Kidney (tissue), 14 donors: Measurements from ENCODE around the gene PROZ. TPM values are rescaled to one million over a fixed set of nuclear protein-coding genes. Genes with fewer than 3 reads are reported as not detected.

ENCODE experiments used
- DNase-seq, 5 donors: peaks; one replicate each; pipeline ENCODE4 v3.0.0-alpha.2; 2013 to 2020
- FAIRE-seq: peaks from 2 replicates; lab custom pipeline; 2012; peaks lifted over from hg19 to GRCh38; lab: Jason Lieb, UNC
- H3K27ac ChIP-seq, 2 donors: one replicate each; pipeline ENCODE4 v1.7.0; 2013; ENCODE audit warnings: low read depth in 2 of 2, low read length in 2 of 2, inconsistent platforms in 1 of 2
- H3K27me3 ChIP-seq: one replicate; pipeline ENCODE4 v1.7.1; 2013; ENCODE audit warnings: low read length, inconsistent platforms; ENCODE audit not compliant: control insufficient read depth, insufficient read depth
- H3K36me3 ChIP-seq, 3 donors: one replicate each; pipeline versions ENCODE4 v1.7.0 to v1.7.1; 2013; ENCODE audit warnings: low read length in 3 of 3, control low read depth in 1 of 3, inconsistent platforms in 1 of 3; ENCODE audit not compliant: insufficient read depth in 3 of 3, control insufficient read depth in 2 of 3
- H3K4me1 ChIP-seq, 3 donors: one replicate each; pipeline versions ENCODE4 v1.7.0 to v1.7.1; 2013; ENCODE audit warnings: low read length in 3 of 3, inconsistent platforms in 1 of 3, low read depth in 1 of 3; ENCODE audit not compliant: control insufficient read depth in 2 of 3, insufficient read depth in 2 of 3
- H3K4me3 ChIP-seq, 3 donors: one replicate each; pipeline versions ENCODE4 v1.7.0 to v1.8.1; 2013; ENCODE audit warnings: low read length in 3 of 3, control low read depth in 1 of 3, inconsistent platforms in 1 of 3
- H3K9ac ChIP-seq, 3 donors: one replicate each; pipeline versions ENCODE4 v1.7.0 to v1.7.1; 2013; ENCODE audit warnings: low read length in 3 of 3, control low read depth in 1 of 3, inconsistent platforms in 1 of 3
- H3K9me3 ChIP-seq, 3 donors: one replicate each; pipeline versions ENCODE4 v1.7.0 to v1.7.1; 2013; ENCODE audit warnings: low read length in 3 of 3, control low read depth in 1 of 3, inconsistent platforms in 1 of 3; ENCODE audit not compliant: control insufficient read depth in 2 of 3, insufficient read depth in 1 of 3
- CTCF ChIP-seq: IDR thresholded peaks from 3 replicates; pipeline ENCODE4 v1.5.1; 2012; ENCODE audit warnings: mild to moderate bottlenecking, moderate library complexity, borderline replicate concordance; ENCODE audit not compliant: insufficient read depth; ENCODE audit errors: extremely low read depth
- intact Hi-C: fragments of 100-400 bp; cut with DNase I; formaldehyde crosslinking; loops from one replicate; pipeline ENCODE4 v1.11.1; 2022
- polyA plus RNA-seq: library from polyadenylated mRNA; stranded (reverse); fragments of 350-450 nt; fragmentation: Illumina TruSeq; extraction: RNeasy Lipid Tissue Mini Kit (QIAGEN cat#74804); gene quantifications from one replicate; pipeline ENCODE4 v1.2.3, GENCODE V29; 2014; ENCODE audit warnings: low read depth, low replicate concordance; ENCODE audit not compliant: insufficient read depth
- total RNA-seq: library from RNA; stranded (reverse); fragmentation: NEBNext Ultra II Directional; extraction: Animal tissue kit (Norgen Biotek cat#: 25700); gene quantifications from one replicate; pipeline ENCODE4 v1.2.1, GENCODE V29; 2021
- donor health status: control.
- donor health status: control.
- donor health status: control.
- donor health status: control.
- donor health status: control.
- donor health status: DM: yes; HTN: yes; CAD: no.
- donor health status: Normal renal cell carcinoma (clear cell type).

PROZ gene
- total and polyA plus RNA-seq, 2 donors from 2014 or later: 20.0 TPM; not detected in 1

- Histone ChIP-seq H3K4me3 (no peak overlapping the region), H3K9me3 (no peaks in the 10 kb centered on the region), H3K36me3 (peaks cover 0 to 15% (median 6%) of the 10 kb centered on the region in 3 donors), H3K4me1 (peaks cover 0 to 17% (median 6%) of the 10 kb centered on the region in 3 donors), H3K9ac (no peak overlapping the region), H3K27ac (no peak overlapping the region), H3K27me3 (no peaks in the 10 kb centered on the region)
- DNase-seq (no peak), FAIRE-seq (no peak)
- TF ChIP-seq CTCF: no peak
- intact Hi-C loops: no loop called here
Observed at GRCh38 chr13:113203507-113204377, 45.3 kb downstream of the PROZ start.

- Histone ChIP-seq H3K27me3 (no peaks in the 10 kb centered on the region), H3K36me3 (peaks cover 0 to 10% (median 2%) of the 10 kb centered on the region in 3 donors), H3K9me3 (no peaks in the 10 kb centered on the region), H3K4me3 (no peak overlapping the region), H3K27ac (no peak overlapping the region), H3K9ac (no peak overlapping the region), H3K4me1 (peaks cover 0 to 17% (median 6%) of the 10 kb centered on the region in 3 donors)
- FAIRE-seq: no peak
- no peak for DNase-seq
- TF ChIP-seq CTCF: no peak
- intact Hi-C loops: no loop called here
Observed at GRCh38 chr13:113204378-113204734, 45.9 kb downstream of the PROZ start.

- Histone ChIP-seq H3K27me3 (no peaks in the 10 kb centered on the region), H3K36me3 (no peaks in the 10 kb centered on the region), H3K4me3 (no peak overlapping the region), H3K4me1 (peaks cover 0 to 17% (median 6%) of the 10 kb centered on the region in 3 donors), H3K9ac (no peak overlapping the region), H3K9me3 (no peaks in the 10 kb centered on the region), H3K27ac (no peak overlapping the region)
- no peak for TF ChIP-seq CTCF
- no peak for FAIRE-seq
- intact Hi-C loops: no loop called here
- no peak for DNase-seq
Observed at GRCh38 chr13:113205428-113205931, 47.0 kb downstream of the PROZ start.
